ENCODE measurements around the gene RORC. TPM values are rescaled to one million over a fixed set of nuclear protein-coding genes. Genes with fewer than 3 reads are reported as not detected.

The RORC gene
- total RNA-seq, 1 experiment from 2014 or later, result 1.3 TPM

GRCh38 chr1:151805066-151805820, 26.4 kb downstream of the RORC start, which contains the start of gene LINGO4:
Gene LINGO4 (minus strand): TSS chr1:151805419. CDS start chr1:151802704, 2,715 bp downstream.
- Histone ChIP-seq H2AFZ (ENCODE audit: low read depth, low read length, poor library complexity, severe bottlenecking) (no peak within 1 kb of the TSS), H3K27me3 (ENCODE audit: insufficient read depth, low read length) (peaks cover 30% of the 10 kb centered on the region; the same call in 1 of the 2 replicates), H3K4me1 (ENCODE audit: control insufficient read depth in 1 of 2, insufficient read depth in 2 of 2, low read length in 2 of 2) (no peaks in the 10 kb centered on the region), H3K4me2 (ENCODE audit: low read length) (no peak within 1 kb of the TSS), H3K27ac (ENCODE audit: low read depth, low read length) (no peak within 1 kb of the TSS), H3K9me3 (ENCODE audit: control insufficient read depth in 1 of 2, insufficient read depth in 1 of 2, low read depth in 1 of 2, low read length in 2 of 2) (no peaks in the 10 kb centered on the region), H3K36me3 (ENCODE audit: control insufficient read depth in 1 of 2, insufficient read depth in 2 of 2, low read length in 2 of 2) (no peaks in the 10 kb centered on the region), H3K79me2 (ENCODE audit: insufficient read depth, low read length) (no peaks in the 10 kb centered on the region), H3K9ac (ENCODE audit: low read length) (no peak within 1 kb of the TSS), H3K9me2 (ENCODE audit: insufficient read depth) (no peaks in the 10 kb centered on the region), H4K20me1 (ENCODE audit: insufficient read depth) (no peaks in the 10 kb centered on the region), H3K4me3 (replicated peaks in 1 of 2; ENCODE audit: low read depth in 1 of 2, low read length in 2 of 2) (no peak within 1 kb of the TSS)
- ATAC-seq (no peak), DNase-seq (ENCODE audit: low read depth, low spot score) (no peak)
- intact Hi-C loops (cut with micrococcal nuclease), result no loop called here
- ChIA-PET RAD21 (ENCODE audit: low non-redundant PET in 1 of 2, low total read pairs in 2 of 2, uncharacterized antibody in 2 of 2, unreplicated experiment in 2 of 2) (no interaction called here), CTCF (no interaction called here), POLR2A (no interaction called here)
- TF ChIP-seq JUND (IDR thresholded peaks at IDR 0.05) (no peak), ZBTB33 (IDR thresholded peaks at IDR 0.05; ENCODE audit: extremely low read depth, insufficient replicate concordance, low read length) (no peak), ZNF274 (IDR thresholded peaks at IDR 0.05; ENCODE audit: low read depth, low read length) (no peak), SP1 (IDR thresholded peaks at IDR 0.05; ENCODE audit: low read depth) (no peak), EZH2 (IDR thresholded peaks at IDR 0.05) (no peak), ATF3 (IDR thresholded peaks at IDR 0.05) (no peak), POLR2A (IDR thresholded peaks at IDR 0.05; ENCODE audit: borderline replicate concordance, extremely low read depth, insufficient read depth, insufficient read length) (no peak), SIN3A (IDR thresholded peaks at IDR 0.05; ENCODE audit: low read depth) (no peak), REST (IDR thresholded peaks at IDR 0.05; ENCODE audit: low read depth) (no peak), ELF1 (IDR thresholded peaks at IDR 0.05; ENCODE audit: borderline replicate concordance, low read depth) (no peak), CBX3 (IDR thresholded peaks at IDR 0.05; ENCODE audit: low read depth) (no peak), ZFX (IDR thresholded peaks at IDR 0.05) (no peak), FOSL1 (IDR thresholded peaks at IDR 0.05; ENCODE audit: low read depth) (no peak), RAD21 (IDR thresholded peaks at IDR 0.05; ENCODE audit: low read depth) (no peak), SRF (IDR thresholded peaks at IDR 0.05; ENCODE audit: low read depth) (no peak), TCF7L2 (IDR thresholded peaks at IDR 0.05; ENCODE audit: borderline replicate concordance, extremely low read depth, insufficient read depth, insufficient read length) (no peak), POLR2AphosphoS5 (IDR thresholded peaks at IDR 0.05; ENCODE audit: low read depth, low read length) (no peak)
- BruUV-seq (replicated peaks), result no TSS peak
